ENCODE data around the gene ZBP1.

Gene ZBP1

DNA sequence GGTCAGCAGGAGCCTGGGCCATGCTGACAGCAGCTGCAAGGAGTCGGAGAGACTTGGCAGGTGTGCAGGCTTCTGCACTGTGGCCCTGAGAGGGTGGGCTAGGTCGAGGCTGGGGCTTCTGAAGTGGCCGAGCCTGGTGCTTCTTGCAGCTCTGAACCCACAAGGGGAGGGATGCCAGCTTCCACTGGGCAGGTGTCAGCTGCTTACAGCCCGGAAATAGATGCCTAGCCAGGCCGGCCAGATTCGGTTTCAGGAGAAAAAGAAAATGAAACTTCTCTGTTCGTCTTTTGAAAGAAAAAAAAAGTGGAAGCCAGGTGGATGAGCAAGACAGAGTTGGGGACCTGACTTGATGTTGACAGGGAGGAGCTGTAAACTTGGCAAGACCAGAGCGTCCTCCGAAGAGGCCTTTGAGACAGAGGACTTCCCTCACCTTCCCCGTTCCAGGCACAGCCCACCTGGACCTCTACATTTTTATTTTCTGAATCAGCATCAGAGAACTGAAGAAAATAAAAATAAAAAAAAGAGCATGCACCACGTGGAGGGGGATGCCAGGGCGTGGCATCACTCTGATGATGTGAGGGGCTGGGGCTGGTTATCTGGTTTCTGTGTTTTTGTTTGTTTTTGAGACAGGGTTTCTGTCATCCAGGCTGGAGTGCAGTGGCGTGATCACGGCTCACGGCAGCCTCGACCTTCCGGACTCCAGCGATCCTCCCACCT is at the start of gene ZBP1:
Gene ZBP1 (minus strand): TSS at position 153 of the 717 bp plus-strand sequence. CDS start 131 bp downstream, at position 22.
- no peak for DNase-seq (ENCODE audit: low read depth in 2 of 2)

- no peak for DNase-seq (ENCODE audit: low read depth in 2 of 2)
These were observed 49.4 kb upstream of the ZBP1 start for GRCh38 chr20:57669632-57670031.

GRCh38 chr20:57667924-57668782 is 47.9 kb upstream of the ZBP1 start:
- DNase-seq (ENCODE audit: low read depth in 2 of 2): no peak

DNA sequence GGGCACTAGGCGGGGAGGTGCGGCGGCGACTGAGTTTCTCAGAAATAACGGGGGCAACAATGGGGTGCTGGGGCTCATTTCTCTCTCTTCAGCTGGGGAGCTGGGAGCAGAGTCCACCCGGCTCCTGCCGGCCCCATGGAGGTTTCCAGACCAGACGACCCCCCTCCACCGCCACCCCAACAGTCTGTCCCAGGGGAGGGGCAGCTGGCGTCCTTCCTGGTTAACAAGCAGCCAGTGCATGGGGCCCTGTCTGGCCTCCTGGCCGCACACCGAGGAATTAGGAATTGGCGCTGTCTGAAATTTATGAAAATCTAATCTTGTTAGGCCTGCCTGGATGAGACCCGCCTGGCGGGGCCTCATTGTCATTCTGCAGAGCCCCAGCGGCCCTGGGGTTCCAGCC is 47.2 kb upstream of the ZBP1 start:
- no peak for DNase-seq (ENCODE audit: low read depth in 2 of 2)

- no peak for DNase-seq (ENCODE audit: low read depth in 2 of 2)
These were observed 46.6 kb upstream of the ZBP1 start for GRCh38 chr20:57666834-57667157.

GRCh38 chr20:57666106-57666833 is 46.0 kb upstream of the ZBP1 start:
- DNase-seq (ENCODE audit: low read depth in 2 of 2): no peak

DNA sequence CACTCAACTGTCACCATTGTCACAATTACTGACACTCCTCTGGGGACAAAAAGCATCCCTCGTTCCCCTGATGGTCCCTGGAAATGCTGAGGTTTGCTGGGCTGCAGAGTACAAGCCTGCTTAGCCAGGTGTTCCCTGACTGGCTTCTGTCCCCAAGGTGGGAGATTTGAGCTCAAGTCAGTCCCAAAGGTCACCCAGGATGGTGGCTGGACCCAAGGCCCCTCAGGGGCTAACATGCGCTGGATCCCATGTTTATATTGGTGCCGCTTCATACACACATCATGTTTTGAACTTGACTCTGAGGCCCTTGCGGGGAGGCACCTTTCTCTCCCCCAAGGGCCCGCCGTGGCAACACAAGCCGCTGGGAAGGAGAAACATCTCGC is 45.4 kb upstream of the ZBP1 start:
- no peak for DNase-seq (ENCODE audit: low read depth in 2 of 2)

GRCh38 chr20:57664924-57665588 is 44.8 kb upstream of the ZBP1 start:
- DNase-seq (ENCODE audit: low read depth in 2 of 2): no peak

DNA sequence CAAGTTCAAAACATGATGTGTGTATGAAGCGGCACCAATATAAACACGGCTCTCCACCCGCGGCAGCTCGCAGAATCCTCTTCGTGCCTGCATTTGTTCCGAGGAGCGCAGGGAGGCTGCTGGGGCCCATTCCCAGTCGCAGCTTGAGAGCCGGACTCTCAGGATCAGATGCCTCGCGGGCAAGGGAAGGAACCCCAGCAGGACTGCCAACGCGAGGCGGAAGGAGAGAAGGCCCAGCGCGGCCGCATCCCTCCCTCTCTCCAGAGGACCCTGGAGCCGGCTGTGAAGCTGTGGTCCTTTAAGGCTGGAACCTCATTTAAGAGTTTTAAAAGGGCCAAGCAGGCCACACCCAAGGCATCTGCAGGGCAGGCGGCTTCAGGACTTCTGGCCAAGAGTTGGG is 44.2 kb upstream of the ZBP1 start:
- no peak for DNase-seq (ENCODE audit: low read depth in 2 of 2)

DNA sequence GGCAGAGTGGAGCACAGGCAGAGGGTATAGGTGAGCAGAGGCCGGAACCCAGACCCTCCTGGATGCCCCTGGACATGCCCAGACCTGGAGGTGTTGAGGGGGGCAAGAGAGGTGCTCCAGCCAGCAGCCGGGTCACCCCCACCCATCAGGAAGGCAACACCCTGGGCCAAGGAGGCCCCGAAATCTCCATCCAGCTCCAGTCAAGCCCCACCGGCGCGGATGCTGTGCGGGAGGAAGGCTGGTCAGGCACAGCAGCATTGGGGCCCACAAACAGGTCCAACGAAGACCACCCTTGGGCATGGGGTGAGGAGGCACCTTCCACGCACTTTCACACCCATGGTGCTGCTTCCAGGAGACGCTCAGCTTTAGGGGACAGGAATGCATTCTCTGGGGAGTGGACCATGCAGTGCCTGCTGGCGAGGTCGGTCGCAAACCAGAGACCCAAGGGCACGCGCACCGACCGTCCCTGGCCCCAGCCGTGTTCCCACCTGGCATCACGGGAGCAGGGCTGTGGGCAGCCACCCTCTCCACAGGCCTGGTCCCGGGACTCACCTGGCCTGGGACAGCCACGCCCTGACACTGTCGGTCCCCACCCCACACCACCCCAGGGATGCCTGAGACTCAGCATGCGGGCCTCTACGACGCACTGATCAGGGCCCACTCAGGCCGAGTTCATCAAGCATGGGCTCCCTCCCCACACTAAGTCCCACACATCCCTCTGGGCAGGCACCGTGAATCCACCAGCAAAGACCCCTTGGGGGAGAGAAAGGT is 43.6 kb upstream of the ZBP1 start:
- no peak for DNase-seq (ENCODE audit: low read depth in 2 of 2)

GRCh38 chr20:57663241-57663640 is 43.0 kb upstream of the ZBP1 start:
- DNase-seq (ENCODE audit: low read depth in 2 of 2): no peak

DNA sequence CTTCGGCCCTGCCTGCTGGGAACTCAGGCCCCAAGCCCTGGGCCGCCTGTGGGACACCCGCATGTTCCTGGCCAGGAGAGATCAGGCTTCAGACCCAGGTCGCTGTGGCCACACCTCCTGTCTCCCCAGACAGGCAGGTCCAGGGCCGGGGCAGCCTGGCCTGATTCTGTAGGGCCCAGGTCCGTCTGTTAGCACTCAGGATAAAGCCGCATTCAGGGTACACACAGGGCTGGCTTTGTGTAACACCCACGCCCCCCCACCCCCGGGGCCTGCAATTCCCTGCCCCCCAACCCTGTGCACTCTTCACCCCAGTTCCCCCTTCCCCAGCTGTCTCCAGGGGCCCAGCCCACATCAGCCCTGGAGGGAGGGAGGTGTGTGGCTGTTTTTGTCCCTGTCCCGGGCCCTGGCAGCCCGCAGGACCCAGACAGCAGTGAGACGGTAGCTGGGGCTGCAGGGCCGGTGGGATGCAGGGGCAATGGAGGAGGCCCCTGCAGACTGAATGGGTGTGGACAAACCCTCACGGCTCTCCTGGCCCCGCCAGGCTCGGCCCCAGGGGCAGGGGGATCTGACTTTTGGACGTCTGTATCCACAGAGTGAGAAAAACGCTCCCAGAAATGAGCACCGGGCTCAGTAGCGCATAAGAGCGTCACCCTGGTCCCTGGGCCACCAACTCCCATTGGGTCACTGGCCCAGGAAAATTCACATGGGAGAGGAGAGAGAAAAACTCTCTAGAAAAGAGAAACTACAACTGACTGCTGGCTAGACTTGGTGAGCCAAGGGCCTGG is 42.4 kb upstream of the ZBP1 start:
- DNase-seq (ENCODE audit: low read depth in 2 of 2): no peak

- DNase-seq (ENCODE audit: low read depth in 2 of 2): no peak
These were observed 41.7 kb upstream of the ZBP1 start for GRCh38 chr20:57661746-57662455.

GRCh38 chr20:57660922-57661745 is 40.9 kb upstream of the ZBP1 start:
- no peak for DNase-seq (ENCODE audit: low read depth in 2 of 2)

DNA sequence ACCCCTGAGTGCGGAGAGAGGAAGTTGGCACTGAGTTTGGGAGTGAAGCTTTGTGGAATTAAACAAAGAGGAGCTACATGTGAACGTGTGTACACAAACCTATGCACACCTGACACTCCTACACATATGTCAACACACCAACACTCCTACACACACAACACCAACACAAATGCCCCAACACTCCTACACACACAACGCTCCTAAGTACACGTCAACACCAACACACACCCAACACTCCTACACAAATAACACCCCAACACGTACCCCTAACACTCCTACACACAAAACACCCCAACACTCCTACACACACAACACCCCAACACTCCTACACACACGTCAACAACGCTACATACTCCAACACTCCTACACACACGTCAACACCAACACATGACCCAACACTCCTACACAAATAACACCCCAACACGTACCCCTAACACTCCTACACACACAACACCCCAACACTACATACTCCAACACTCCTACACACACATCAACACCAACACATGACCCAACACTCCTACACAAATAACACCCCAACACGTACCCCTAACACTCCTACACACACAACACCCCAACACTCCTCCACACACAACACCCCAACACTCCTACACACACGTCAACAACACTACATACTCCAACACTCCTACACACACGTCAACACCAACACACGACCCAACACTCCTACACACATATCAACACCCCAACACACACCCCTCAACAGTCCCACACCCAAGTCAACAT is 40.1 kb upstream of the ZBP1 start:
- DNase-seq (ENCODE audit: low read depth in 2 of 2): no peak

DNA sequence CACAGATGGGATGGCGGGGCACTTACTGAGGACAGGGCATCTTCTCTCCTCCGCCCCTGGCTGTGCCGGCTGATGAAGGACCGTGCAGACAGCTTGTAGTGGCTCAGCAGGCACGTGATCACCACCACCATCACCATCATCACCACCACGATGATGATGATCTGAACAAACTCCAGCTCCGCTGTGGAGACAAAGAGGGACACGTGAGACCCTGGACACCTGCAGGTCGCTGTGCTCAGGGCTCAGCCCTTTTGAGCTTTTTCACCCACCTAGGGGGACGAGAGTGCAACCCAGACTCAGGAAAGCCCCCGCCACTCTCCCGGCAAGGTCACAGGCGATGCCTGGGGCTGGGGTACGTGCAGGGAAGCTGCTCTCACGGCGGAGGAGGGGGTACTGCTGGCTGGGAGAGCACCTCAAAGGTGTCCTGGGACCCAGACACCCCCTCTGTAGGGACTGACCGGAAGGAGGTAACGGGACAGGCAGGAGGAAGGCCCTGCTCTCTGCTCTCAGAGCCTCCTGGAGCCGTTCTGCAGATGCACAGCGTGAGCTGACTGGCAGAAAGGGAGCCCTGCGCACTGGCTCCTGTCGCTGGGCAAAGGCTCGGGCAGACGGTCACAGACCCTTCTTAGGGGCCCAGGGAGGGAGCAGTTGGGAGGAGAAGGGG is 39.4 kb upstream of the ZBP1 start:
- no peak for DNase-seq (ENCODE audit: low read depth in 2 of 2)

DNA sequence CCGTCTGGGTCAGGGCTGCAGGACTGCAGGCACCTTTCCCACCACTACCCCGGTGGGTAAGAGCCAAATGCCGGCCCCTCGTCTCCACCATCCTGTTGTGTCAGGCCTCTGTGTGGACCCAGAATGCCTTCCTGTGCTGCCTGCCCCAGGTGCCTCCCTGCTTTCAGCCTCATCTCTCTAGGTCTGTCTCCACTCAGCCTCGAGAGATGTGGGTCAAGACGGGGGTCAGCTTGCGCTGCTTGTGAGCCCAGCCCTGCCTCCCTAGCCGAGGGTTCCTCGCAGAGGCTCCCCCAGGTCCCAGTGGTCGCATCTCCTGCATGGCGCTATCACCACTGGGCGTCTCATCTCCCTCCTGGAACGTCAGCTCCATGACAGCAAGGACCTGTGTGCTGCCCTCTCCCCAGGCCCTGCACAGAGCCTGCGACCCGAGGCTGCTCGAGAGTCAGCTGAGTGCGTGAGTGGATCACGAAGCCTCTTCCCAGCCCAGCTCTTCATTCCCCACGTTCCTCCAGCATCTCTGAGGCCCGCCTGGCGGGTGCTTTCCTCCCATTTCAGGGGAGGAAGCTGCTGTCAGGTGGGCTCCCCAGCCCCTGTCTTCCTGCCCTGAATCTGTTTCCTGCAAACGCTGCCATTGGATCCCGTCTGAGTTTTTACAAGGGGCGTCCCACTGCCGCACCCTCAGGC is 38.7 kb upstream of the ZBP1 start:
- no peak for DNase-seq (ENCODE audit: low read depth in 2 of 2)

All from stimulated activated CD8-positive, alpha-beta memory T cell treated with anti-CD3 and anti-CD28 coated beads, Interleukin-2, amount 100 ng/mL, for 1 hour (primary cell).